Prostate gland (tissue), 2 donors: ENCODE results near the gene KRT77. TPM values are rescaled to one million over a fixed set of nuclear protein-coding genes. Genes with fewer than 3 reads are reported as not detected.

Source experiments
- DNase-seq: peaks from one replicate; pipeline ENCODE4 v3.0.0-alpha.2; 2019; ENCODE audit warnings: low spot score
- H3K27ac ChIP-seq, 2 donors: fragments of 200-600 bp; sonication (generic); 2 replicates each; pipeline ENCODE4 v1.5.1; 2017 to 2019
- H3K27me3 ChIP-seq: fragments of 200-600 bp; sonication (generic); replicated peaks from 2 replicates; pipeline ENCODE4 v1.5.1; 2019; ENCODE audit not compliant: insufficient read depth
- H3K36me3 ChIP-seq, 2 donors: fragments of 200-600 bp; sonication (generic); 1 replicate in 1 of 2; 2 replicates in 1 of 2; pipeline versions ENCODE4 v1.5.1 to v1.8.1; 2017 to 2019
- H3K4me1 ChIP-seq: fragments of 200-600 bp; sonication (generic); replicated peaks from 2 replicates; pipeline ENCODE4 v1.5.1; 2019
- H3K4me3 ChIP-seq, 2 donors: fragments of 200-600 bp; sonication (generic); 2 replicates each; pipeline ENCODE4 v1.5.1; 2017 to 2019
- H3K9me3 ChIP-seq: fragments of 200-600 bp; sonication (generic); 2 replicates; pipeline ENCODE4 v1.5.1; 2017
- POLR2A ChIP-seq: fragments of 450-650 bp; IDR thresholded peaks from one replicate; pipeline ENCODE4 v1.6.1; 2016; ENCODE audit warnings: antibody characterized with exemption, mild to moderate bottlenecking
- POLR2AphosphoS5 ChIP-seq: sonication (generic); formaldehyde crosslinking; IDR thresholded peaks from one replicate; pipeline ENCODE4 v1.6.1; 2017; ENCODE audit warnings: antibody characterized with exemption
- WGBS: methylation state at CpG from one replicate; pipeline ENCODE4 v1.1.5; 2018; 5-methylcytosine and 5-hydroxymethylcytosine counted together
- intact Hi-C: fragments of 100-400 bp; cut with DNase I; formaldehyde crosslinking; loops from one replicate; pipeline ENCODE4 v1.14.2; 2022
- total RNA-seq, 2 donors: library from RNA; depleted of rRNA; stranded (reverse); fragments of >200 nt; gene quantifications; one replicate each; pipeline ENCODE4 v1.1.0, GENCODE V29; 2016
- TF ChIP-seq, protein P1 (sequence below), 4 experiments: fragments of 200-600 bp in 2 of 4; fragments of 450-650 bp in 2 of 4; sonication (generic) in 2 of 4; IDR thresholded peaks; 1 replicate in 3 of 4; 2 replicates in 1 of 4; pipeline ENCODE4 v1.5.1; 2016 to 2019; ENCODE audit warnings: antibody characterized with exemption in 4 of 4, mild to moderate bottlenecking in 2 of 4, moderate library complexity in 2 of 4

Gene KRT77
- total RNA-seq, 2 donors from 2014 or later = 0.09 to 0.57 TPM

DNA sequence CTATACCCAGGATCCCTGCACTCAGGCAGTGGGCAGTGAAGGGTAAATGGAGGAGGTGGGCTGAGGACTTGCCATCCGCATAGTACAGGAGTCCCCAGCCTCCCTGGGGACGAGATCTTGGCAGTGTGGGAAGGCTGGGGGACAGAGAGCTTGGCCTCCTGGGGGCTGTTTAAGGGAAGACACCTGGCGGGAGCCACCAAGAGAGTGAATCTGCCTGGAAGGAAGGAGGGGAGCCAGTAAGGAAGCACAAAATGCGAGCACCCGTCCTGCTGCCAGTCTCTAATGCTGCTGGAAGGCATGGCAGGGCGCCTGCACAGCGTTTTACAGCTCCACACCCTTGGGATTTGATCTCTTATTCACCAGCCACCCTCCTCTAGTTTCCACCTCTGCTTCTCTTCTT is 43.9 kb downstream of the KRT77 start:
- H3K4me3 ChIP-seq = no peak overlapping the region
- TF ChIP-seq, protein P1, sequence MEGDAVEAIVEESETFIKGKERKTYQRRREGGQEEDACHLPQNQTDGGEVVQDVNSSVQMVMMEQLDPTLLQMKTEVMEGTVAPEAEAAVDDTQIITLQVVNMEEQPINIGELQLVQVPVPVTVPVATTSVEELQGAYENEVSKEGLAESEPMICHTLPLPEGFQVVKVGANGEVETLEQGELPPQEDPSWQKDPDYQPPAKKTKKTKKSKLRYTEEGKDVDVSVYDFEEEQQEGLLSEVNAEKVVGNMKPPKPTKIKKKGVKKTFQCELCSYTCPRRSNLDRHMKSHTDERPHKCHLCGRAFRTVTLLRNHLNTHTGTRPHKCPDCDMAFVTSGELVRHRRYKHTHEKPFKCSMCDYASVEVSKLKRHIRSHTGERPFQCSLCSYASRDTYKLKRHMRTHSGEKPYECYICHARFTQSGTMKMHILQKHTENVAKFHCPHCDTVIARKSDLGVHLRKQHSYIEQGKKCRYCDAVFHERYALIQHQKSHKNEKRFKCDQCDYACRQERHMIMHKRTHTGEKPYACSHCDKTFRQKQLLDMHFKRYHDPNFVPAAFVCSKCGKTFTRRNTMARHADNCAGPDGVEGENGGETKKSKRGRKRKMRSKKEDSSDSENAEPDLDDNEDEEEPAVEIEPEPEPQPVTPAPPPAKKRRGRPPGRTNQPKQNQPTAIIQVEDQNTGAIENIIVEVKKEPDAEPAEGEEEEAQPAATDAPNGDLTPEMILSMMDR (IDR thresholded peaks at IDR 0.05) = no peak
- no peak for TF ChIP-seq POLR2A
- no peak for TF ChIP-seq POLR2AphosphoS5
- DNase-seq = no peak
- H3K4me1 ChIP-seq = peaks cover 9% of the 10 kb centered on the region
- H3K9me3 ChIP-seq = no peaks in the 10 kb centered on the region
- intact Hi-C loops = no loop called here
- peaks cover 7% of the 10 kb centered on the region for H3K27me3 ChIP-seq
- H3K36me3 ChIP-seq = no peaks in the 10 kb centered on the region
- H3K27ac ChIP-seq = no peak overlapping the region
- 70% methylated on average over 7 of the region's 7 CpGs for WGBS

DNA sequence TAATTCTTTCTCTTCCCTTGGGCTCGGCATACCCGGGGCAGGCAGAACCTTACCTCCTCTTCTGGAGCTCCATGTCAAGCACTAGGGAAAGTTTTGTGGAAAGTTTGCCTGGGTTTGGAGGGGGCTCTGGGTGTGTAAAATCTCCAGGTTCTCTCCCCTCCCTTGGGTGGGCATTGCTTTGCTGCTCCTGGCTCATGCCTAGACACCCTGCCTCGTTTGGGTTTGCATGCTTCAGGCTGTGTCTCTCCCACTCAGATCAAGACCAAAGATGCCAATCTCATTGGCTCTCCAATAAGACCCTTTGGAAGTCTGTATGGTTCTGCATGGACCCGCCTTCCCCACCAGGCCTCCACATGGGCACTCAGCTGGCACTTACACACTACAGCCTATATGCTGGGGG is 45.1 kb downstream of the KRT77 start:
- H3K36me3 ChIP-seq = no peaks in the 10 kb centered on the region
- 87% methylated on average over 4 of the region's 4 CpGs for WGBS
- DNase-seq = no peak
- H3K4me3 ChIP-seq = no peak overlapping the region
- intact Hi-C loops = no loop called here
- peaks cover 7% of the 10 kb centered on the region for H3K27me3 ChIP-seq
- H3K9me3 ChIP-seq = no peaks in the 10 kb centered on the region
- H3K27ac ChIP-seq = no peak overlapping the region
- TF ChIP-seq POLR2AphosphoS5 (no peak), POLR2A (no peak)
- TF ChIP-seq, protein P1 (IDR thresholded peaks at IDR 0.05) = no peak
- peaks cover 9% of the 10 kb centered on the region for H3K4me1 ChIP-seq

DNA sequence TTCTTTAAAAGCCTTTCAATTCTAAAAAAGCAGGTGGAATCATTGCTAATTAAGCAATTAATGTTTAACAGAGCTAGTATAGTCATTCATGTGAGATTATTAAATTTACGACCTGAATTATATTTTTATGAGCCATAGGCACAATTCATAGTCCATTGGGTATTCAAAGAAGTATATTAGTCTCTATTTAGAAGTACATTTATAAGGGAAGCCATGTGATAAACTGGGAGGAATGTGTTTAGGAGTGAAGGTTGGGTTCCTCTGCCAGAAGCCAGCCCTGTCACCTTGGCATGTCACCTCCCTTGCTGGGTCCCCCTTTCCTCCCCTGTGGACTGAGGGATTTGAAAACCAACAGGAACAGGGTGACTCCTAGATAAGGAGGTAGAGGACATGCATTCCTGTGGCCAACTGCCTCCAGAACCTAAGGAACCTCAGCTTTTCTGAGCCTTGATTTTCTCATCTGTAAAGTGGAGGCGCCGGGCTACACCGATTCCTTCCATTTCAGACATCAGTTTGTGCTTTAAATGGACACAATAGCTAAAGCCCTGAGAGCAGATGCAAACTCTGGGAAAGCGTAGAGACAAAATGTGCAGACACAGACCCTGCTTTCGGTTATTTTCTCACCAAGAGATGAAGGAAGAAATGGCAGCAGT is 45.9 kb downstream of the KRT77 start:
- H3K27ac ChIP-seq = no peak overlapping the region
- H3K9me3 ChIP-seq = no peaks in the 10 kb centered on the region
- no peak for DNase-seq
- H3K4me3 ChIP-seq = no peak overlapping the region
- peaks cover 7% of the 10 kb centered on the region for H3K27me3 ChIP-seq
- TF ChIP-seq POLR2A = no peak
- no peak for TF ChIP-seq POLR2AphosphoS5
- TF ChIP-seq, protein P1 (IDR thresholded peaks at IDR 0.05) = no peak
- no peaks in the 10 kb centered on the region for H3K36me3 ChIP-seq
- WGBS = 72% methylated on average over 6 of the region's 6 CpGs
- intact Hi-C loops = no loop called here
- H3K4me1 ChIP-seq = peaks cover 9% of the 10 kb centered on the region

DNA sequence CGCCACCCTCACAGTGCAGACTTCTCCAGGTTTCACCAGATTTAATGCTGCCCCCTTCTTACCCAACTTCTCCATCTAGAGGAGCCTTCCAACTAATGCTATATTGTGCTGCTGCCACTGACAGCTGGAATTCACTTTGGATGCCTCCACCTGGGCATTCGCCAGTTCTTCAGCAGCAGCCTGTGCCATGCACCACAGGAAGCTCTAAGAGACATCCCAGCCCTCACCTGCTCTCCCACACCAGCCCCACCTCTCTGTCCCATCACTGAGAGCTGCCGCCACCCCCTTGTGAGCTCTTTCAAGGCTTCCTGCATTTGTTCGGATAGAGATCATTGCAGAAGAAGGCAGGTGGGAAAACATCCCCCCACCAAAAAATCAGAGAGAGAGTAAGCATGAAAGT is 46.7 kb downstream of the KRT77 start:
- H3K9me3 ChIP-seq = no peaks in the 10 kb centered on the region
- peaks cover 7% of the 10 kb centered on the region for H3K27me3 ChIP-seq
- no peak overlapping the region for H3K27ac ChIP-seq
- WGBS = 51% methylated on average over 4 of the region's 4 CpGs
- intact Hi-C loops = no loop called here
- H3K4me1 ChIP-seq = peaks cover 9% of the 10 kb centered on the region
- H3K4me3 ChIP-seq = no peak overlapping the region
- TF ChIP-seq POLR2AphosphoS5 = no peak
- TF ChIP-seq POLR2A = no peak
- TF ChIP-seq, protein P1 (IDR thresholded peaks at IDR 0.05) = no peak
- DNase-seq = no peak
- no peaks in the 10 kb centered on the region for H3K36me3 ChIP-seq

DNA sequence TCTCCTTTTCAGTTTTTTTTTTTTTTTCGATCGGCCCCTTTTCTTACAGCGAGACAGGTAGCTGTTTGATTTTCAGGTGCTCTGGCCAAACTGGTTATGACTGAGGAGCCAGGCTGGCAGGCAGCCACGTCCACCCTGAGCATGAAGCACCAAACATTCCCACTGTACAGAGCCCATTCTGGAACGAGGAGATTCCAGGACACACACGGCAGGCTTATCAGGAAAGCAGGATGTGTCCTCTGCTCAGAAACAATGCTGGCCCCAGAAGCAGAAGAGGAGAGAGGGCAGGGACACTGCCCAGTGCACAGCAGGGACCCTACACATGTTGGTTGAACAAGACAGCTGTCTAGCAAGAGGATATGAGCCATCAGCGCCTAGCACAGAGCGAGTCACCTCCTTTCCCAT is 47.6 kb downstream of the KRT77 start:
- peak; percentile 58 for DNase-seq
- Histone ChIP-seq H3K36me3 (no peaks in the 10 kb centered on the region), H3K27me3 (peaks cover 7% of the 10 kb centered on the region), H3K9me3 (no peaks in the 10 kb centered on the region), H3K4me3 (no peak overlapping the region), H3K27ac (no peak overlapping the region), H3K4me1 (peaks cover 9% of the 10 kb centered on the region)
- 44% methylated on average over 8 of the region's 8 CpGs for WGBS
- TF ChIP-seq POLR2A = no peak
- TF ChIP-seq POLR2AphosphoS5 = peak; percentile 5
- intact Hi-C loops = no loop called here
